A204.1 (cell line): ENCODE data around the gene ZNF746.
A peak's percentile ranks its signal among the peaks of the same experiment; 100 is the strongest.
"Not testable (repeated sequence)": the region's sequence is repeated elsewhere in the genome, so short reads cannot be mapped to it uniquely, and the experiment has no call there.

Experiments
- FAIRE-seq: peaks from 2 replicates; lab custom pipeline; 2012; peaks lifted over from hg19 to GRCh38; lab: Jason Lieb, UNC

The ZNF746 gene

DNA sequence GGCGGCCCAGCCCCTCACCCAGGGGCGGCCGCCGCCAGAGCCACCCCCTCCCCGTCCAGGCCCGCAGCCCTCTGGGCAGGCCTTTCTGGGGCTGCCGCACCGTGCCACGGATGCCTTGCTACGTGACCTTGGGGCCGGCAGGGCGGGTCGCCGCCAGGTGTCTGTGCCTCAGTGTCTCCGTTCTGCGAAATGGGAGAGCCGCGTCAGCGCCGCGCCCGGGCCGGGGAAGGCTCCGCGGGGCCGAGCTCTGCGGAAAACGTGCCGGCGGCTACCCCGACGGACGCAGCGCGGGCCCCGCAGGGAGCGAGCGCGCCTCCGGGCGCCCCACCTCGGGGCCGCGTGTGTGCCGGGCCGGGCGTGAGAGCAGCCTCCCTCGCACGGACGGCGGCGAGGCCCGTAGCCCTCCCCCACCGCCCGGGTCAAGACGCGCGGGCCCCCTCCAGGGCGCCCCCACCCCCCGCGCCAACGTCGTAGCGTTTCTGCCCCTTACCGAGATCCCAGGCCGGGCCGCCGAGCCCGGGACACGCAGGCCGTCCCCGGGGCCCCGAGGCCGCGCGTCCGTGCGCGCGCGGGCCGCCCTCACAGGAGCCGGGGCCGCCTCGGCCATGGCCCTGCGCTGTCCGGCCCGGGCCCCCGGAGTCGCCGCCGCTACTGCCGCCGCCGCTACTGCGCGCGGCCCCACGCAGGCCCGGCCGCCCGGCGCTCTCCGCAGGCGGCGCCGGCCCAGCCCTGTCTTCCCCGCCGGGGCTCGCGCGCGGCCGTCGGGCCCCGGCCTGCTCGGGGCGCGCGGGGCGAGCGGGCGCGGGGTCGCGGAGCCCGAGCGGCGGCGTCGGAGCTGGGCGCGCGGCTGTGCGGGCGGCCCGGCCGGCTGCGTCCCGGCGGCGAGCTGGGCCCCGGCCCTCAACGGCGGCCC lies 37.8 kb downstream of the ZNF746 start:
- no peak for FAIRE-seq

DNA sequence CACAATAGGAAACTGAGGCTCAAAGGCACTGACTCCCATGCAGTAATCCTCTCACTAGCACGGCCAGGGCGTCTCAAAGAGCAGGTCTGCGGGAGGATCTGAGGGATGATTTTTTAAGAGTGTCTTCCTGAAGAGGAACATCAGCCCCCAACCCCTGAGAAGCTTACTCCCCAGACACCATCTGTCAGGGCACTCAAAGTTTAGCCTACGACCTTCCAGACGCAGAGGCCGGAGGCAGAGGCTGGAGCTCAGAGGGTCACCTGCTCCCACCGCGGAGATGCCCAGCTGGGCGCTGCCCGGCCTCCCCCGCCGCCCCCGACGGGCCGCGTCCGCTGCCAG lies 38.4 kb downstream of the ZNF746 start:
- FAIRE-seq: no peak

DNA sequence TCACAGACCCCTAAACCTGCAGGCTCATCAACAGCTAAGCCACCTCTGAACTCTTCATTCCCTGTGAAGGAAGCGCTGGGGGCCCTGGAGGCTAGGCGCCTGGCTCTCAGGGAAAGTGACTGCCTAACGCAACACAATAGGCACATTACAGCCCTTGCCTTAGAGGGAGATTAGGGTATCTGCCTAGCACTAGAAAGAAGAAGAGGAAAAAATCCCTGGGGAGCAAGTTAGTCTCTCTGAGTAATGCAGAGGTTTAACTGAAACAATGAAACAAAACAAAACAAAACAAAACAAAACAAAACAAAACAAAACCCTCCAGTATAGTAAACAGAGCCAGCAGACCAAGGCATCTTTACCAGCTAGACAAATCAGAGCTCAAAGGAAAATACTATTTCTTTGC lies 39.4 kb downstream of the ZNF746 start:
- FAIRE-seq: no peak

GRCh38 chr7:149457766-149458165 lies 39.8 kb downstream of the ZNF746 start:
- no peak for FAIRE-seq

GRCh38 chr7:149456506-149457421 lies 40.8 kb downstream of the ZNF746 start:
- FAIRE-seq: no peak

DNA sequence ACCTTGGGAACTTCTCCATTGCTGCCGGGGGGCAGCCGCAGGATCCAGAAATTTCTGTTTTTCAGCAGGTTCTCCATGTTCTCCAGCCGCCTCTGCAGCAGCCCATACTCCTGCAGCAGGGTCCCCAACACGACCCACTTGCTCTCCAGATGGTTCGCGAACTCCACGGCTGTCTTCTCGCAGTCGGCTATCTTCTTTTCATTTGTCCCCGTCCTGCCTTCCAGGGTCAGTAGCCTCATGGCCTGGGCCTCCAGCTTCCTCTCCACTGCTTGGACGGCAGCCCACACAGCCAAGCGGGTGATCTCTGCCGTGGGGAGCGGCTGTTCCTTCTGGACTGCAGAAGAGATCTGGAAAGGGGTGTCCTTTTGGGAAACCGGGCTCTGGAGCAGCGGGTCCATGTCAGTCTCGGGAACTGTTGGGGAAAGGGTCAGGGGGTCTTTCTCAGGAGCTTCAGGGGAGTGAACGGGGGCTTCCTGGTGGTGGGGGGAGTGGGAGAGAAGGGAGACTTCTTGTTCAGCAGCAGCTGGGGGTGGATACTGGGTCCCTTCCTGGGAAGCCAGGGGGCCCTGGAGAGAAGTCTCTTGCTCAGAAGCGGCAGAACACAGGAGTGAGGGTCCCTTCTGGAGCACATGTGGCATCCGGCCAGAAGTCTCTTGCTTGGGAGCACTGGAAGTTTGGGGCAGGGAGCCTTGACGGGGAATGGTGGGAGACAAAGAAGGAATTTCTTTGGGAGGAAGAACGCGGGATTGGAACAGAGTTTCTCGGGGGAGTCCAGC lies 42.2 kb downstream of the ZNF746 start:
- FAIRE-seq: no peak

DNA sequence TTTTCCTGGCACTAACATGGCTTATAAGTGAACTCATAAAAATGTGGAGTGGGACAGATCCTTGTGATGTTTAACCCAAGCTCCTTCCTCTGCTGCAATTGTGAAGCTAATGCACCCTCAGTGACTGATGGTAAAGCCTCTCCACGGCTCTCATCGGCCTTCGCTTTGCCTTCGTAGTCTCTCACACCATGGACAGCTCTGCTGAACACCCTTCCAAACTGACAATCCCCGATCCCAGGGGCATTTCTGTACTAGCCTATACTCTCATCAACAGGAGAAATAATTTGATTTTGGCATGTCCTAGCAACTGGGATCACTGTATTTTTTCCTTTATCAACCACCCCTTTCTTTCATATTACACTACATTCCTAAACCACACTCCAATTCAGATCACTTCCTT lies 42.9 kb downstream of the ZNF746 start:
- no peak for FAIRE-seq

GRCh38 chr7:149454006-149454405 lies 43.6 kb downstream of the ZNF746 start:
- no peak for FAIRE-seq

DNA sequence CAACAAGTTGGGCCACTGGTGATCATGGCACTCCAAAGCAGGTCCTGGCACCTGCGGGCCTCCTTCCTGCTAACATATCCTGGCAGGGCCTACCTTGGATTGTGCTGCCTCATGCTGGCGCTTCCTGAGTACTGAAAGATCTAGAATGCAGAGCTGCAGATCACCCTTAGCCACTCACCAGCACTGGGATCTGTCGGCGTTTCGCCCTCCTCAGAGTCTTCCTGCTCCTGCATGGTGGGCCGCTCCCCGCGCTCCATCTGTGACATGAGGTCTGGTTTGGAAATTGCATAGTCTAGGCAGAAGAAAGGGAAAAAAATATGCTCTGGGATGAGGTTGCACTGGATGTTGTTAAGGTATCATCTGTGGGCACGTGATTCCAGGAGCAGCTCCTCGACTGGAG lies 46.8 kb downstream of the ZNF746 start:
- no peak for FAIRE-seq

- no peak for FAIRE-seq
Observed at GRCh38 chr7:149449897-149450296, 47.7 kb downstream of the ZNF746 start.

- FAIRE-seq: no peak
Observed at GRCh38 chr7:149448961-149449360, 48.6 kb downstream of the ZNF746 start.

DNA sequence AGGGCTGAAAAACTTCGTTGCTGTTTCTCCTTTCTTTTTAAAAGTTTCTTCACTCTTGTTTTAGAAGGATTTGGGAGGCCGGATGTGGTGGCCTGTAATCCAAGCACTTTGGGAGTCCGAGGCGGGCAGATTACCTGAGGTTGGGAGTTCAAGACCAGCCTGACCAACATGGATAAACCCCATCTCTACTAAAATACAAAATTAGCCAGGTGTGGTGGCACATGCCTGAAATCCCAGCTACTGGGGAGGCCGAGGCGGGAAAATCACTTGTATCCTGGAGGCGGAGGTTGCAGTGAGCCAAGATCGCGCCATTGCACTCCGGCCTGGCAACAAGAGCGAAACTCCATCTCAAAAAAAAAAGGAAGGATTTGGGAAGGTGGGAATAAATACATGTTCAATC lies 51.6 kb downstream of the ZNF746 start:
- not testable (repeated sequence) for FAIRE-seq

- no peak for FAIRE-seq
Observed at GRCh38 chr7:149444287-149444686, 53.3 kb downstream of the ZNF746 start.

DNA sequence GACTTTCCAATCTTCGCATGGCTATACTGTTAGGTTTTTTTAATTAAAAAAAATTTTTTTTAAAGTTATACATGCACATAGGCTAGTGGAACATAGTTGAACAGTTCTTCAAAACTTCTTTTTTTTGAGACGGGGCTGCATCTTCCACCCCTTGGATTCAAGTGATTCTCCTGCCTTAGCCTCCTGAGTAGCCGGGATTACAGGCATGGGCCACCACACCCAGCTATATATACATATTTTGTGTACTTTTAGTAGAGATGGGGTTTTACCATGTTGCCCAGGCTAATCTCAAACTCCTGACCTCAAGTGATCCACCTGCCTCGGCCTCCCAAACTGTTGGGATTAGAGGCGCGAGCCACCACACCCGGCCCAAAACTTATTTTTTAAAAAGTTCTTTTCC lies 54.1 kb downstream of the ZNF746 start:
- no peak for FAIRE-seq

GRCh38 chr7:149442924-149443323 lies 54.7 kb downstream of the ZNF746 start:
- FAIRE-seq: peak; percentile 16

GRCh38 chr7:149440222-149440621 lies 57.4 kb downstream of the ZNF746 start:
- FAIRE-seq: no peak

DNA sequence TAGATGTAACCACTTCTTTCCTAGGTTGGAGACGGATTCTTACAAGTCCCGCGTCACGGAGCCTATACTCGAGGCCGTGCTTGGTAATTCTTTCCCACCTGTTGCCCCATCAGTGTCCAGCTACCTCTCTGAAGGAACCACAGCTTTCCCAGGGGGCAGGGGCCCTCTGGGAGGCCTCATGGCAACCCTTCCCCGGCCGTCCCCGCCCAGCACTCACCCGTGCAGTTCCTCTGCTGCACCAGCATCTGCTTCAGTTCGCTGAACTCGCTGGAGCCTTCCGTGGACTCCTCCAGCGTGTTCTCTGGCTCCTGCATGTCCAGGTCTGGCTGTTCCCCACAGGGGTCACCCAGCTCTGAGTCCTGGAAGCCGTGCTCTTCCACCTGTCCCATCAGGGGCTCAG lies 61.3 kb downstream of the ZNF746 start:
- FAIRE-seq: no peak

DNA sequence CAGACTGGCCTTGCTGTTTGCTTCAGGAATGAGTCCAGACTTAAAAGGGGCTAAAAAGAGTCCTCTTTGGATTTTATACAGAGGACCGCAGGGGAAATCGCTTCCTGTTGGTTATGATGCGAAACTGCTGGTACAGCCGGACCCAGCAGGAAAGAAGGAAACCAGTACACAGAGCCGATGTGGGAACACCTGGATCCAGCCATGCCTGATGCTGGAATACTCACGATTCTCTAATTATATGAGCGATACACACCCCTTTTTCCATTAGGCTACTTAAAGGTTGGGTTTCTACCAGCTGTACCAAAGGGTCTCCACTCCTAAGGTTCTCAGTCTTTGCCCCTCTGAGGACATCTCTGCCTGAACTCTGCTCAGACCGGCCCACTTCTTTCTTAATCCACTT lies 64.5 kb downstream of the ZNF746 start:
- no peak for FAIRE-seq

- no peak for FAIRE-seq
Observed at GRCh38 chr7:149432121-149432691, 65.4 kb downstream of the ZNF746 start.

GRCh38 chr7:149431486-149432120 lies 66.0 kb downstream of the ZNF746 start:
- no peak for FAIRE-seq

DNA sequence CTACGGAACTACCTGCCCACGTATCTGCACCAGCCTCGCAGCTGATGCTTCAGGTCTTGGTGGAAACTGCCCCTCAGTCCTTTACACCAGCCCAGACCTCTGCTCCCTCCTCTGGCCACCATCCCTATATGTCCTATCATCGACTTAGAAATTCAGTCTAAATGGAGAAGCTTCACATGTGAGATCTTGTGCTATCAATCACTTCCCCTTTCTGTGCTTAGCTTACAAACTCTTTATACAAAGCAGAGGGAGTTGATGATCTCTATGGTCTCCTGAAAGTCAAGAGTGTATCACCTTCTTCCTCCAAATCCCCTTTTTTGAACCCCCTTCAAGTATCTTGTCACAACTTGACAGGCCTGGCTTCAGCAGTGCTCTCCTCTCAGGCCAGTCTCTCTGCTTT lies 67.4 kb downstream of the ZNF746 start:
- no peak for FAIRE-seq

DNA sequence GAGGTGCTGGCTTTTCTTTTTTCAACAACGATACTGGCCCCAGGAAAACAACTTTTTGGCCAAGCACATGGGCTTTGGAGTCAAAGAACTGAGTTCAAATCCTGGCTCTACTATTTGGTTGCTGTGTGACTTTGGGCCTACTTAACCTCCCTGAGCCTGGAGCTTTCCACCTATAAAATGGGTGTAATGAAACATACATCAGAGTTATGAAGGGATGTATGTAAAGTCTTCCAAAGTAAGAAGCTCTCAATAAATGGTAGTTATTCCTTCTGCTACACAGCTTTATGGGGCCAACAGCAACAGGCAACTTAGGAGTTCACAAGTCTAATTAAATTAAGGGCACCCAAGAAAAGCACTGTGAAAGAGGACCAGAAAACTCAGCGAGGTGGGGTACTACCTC lies 69.7 kb downstream of the ZNF746 start:
- FAIRE-seq: no peak
